ENCODE results near the gene MAGEA8. TPM values are rescaled to one million over a fixed set of nuclear protein-coding genes. Genes with fewer than 3 reads are reported as not detected.

MAGEA8 gene
- total and polyA plus RNA-seq, 2 donors (not counting 3 experiments of a cell fraction or from before 2014, with no cell fraction given) = not detected

GRCh38 chrX:149909324-149910177 is 28.6 kb downstream of the MAGEA8 start:
- H3K9me1 ChIP-seq (replicated peaks; ENCODE audit: control insufficient read depth, extremely low read depth, insufficient read depth, low read length) = no peaks in the 10 kb centered on the region
- intact Hi-C loops (cut with micrococcal nuclease) (no loop called here), dilution Hi-C loops (cut with MboI; ENCODE audit: extremely low pct_ligation_motif_present, low sequenced_read_pairs) (no loop called here)
- H3K4me3 ChIP-seq (replicated peaks in 1 of 3; ENCODE audit: insufficient read depth in 1 of 3, low read depth in 1 of 3, low read length in 3 of 3) = no peak overlapping the region
- H3K9me3 ChIP-seq (replicated peaks; ENCODE audit: control insufficient read depth, insufficient read depth, low read length) = no peaks in the 10 kb centered on the region
- H3K9ac ChIP-seq (replicated peaks; ENCODE audit: extremely low read depth, insufficient read depth, low read length) = no peak overlapping the region
- H3K36me3 ChIP-seq (ENCODE audit: control insufficient read depth in 2 of 2, extremely low read depth in 1 of 2, insufficient read depth in 2 of 2, low read length in 2 of 2) = no peaks in the 10 kb centered on the region
- H3K79me2 ChIP-seq (ENCODE audit: control insufficient read depth, insufficient read depth, low read length) = no peaks in the 10 kb centered on the region
- no peak overlapping the region for H2AFZ ChIP-seq (ENCODE audit: low read depth, low read length)
- CTCF ChIA-PET = no interaction called here
- no TSS peak for BruUV-seq (replicated peaks)
- H3K4me2 ChIP-seq (ENCODE audit: insufficient read depth, low read length) = no peak overlapping the region
- no peak for TF ChIP-seq JUN (IDR thresholded peaks at IDR 0.05; ENCODE audit: borderline replicate concordance, insufficient read depth, insufficient read length, low read depth)
- TF ChIP-seq EZH2 (IDR thresholded peaks at IDR 0.05; ENCODE audit: borderline replicate concordance, low read depth, low read length, severe bottlenecking) = no peak
- no peak for TF ChIP-seq MAX (IDR thresholded peaks at IDR 0.05; ENCODE audit: insufficient read depth, insufficient read length)
- no peak for TF ChIP-seq CTCF (IDR thresholded peaks at IDR 0.05; ENCODE audit: extremely low read depth in 1 of 2, insufficient read depth in 1 of 2, low read depth in 1 of 2, low read length in 2 of 2)
- TF ChIP-seq MYC (IDR thresholded peaks at IDR 0.05; ENCODE audit: low read depth, low read length) = no peak
- TF ChIP-seq FOS (IDR thresholded peaks at IDR 0.05; ENCODE audit: borderline replicate concordance, insufficient read depth, low read length) = no peak
- no peak for TF ChIP-seq POLR2A (IDR thresholded peaks at IDR 0.05; ENCODE audit: low read depth, low read length)
- no peak for TF ChIP-seq POLR2AphosphoS5 (IDR thresholded peaks at IDR 0.05; ENCODE audit: insufficient read depth, low read depth, low read length)
- no peak for TF ChIP-seq GATA2 (IDR thresholded peaks at IDR 0.05; ENCODE audit: insufficient read depth, insufficient read length, low read depth, low read length)
- no peak for DNase-seq (ENCODE audit: low read depth, low spot score)
- no peak for FAIRE-seq
- H3K4me1 ChIP-seq (ENCODE audit: control insufficient read depth, extremely low read depth, insufficient read depth, low read length) = no peaks in the 10 kb centered on the region
- no peaks in the 10 kb centered on the region for H4K20me1 ChIP-seq (replicated peaks; ENCODE audit: control insufficient read depth, extremely low read depth, insufficient read depth, low read length)
- no peaks in the 10 kb centered on the region for H3K27me3 ChIP-seq (ENCODE audit: control insufficient read depth in 2 of 2, insufficient read depth in 2 of 2, low read length in 2 of 2)
- no peak overlapping the region for H3K27ac ChIP-seq (ENCODE audit: insufficient read depth, low read depth, low read length)
- POLR2A ChIA-PET = no interaction called here

Data from endothelial cell of umbilical vein (primary cell).